Suppressor macrophage treated with lipopolysaccharide for 4 hours (primary cell): Measurements from ENCODE around the gene BAZ1A.
A peak's percentile ranks its signal among the peaks of the same experiment; 100 is the strongest.

Experiments used
- DNase-seq: peaks from one replicate; pipeline ENCODE4 v3.0.0-alpha.2; 2020

Gene BAZ1A

GRCh38 chr14:34875031-34875922 is at the start of gene BAZ1A:
TSS of gene BAZ1A (minus strand) at chr14:34875360. CDS start at chr14:34874604, 756 bp downstream.
- DNase-seq = peak; percentile 95

DNA sequence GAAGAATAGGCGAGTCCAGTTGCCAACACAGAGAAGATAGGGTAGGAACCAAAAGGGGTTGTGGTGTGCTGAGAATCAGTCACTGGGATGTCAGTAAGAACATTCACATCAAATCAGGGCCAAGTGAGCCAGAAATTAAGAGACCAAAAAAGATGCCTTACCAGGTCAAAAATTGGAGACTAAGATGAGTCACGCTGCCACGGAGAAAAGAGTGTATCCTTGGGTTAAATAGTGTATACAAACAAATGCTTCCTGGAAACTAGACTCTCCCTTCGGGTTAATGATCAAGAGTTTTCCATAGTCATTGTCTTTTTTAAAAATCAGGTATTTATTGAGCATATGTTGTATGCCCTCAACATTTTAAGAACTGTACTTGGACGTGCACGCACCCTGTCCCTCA is 45.2 kb upstream of the BAZ1A start:
- DNase-seq = no peak

DNA sequence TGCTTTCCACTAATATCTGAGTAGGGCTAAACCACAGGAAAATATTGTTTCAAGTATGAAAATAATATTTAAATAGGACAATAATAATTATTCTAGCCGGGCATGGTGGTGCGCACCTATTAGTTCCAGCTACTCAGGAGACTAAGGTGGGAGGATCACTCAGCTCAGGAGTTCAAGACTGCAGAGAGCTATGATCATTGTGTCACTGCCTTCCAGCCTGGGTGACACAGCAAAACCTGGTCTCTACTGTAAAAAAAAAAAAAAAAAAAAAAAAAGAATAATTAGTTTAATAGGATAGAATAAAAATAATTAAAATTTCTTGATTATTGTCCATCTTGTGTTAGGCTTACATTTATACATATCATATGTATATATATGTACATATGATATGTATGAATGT is 38.5 kb upstream of the BAZ1A start:
- no peak for DNase-seq

DNA sequence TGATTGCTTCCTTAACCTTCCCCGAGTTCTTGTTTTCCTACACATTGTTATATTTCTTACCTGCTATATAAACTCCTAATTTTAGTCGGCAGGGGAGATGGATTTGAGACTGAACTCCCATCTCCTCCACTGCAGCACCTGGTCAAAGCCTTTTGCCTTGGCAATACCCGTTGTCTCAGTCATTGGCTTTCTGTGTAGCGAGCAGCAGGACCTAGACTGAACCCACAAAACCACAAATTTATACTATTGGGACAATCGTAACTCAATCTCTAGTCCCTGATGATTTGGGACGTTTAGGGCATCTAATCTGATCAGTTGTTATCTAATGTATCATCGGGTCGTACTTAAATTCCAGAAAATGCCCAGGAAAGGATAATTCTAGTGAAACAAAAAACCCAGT is 37.8 kb upstream of the BAZ1A start:
- no peak for DNase-seq

DNA sequence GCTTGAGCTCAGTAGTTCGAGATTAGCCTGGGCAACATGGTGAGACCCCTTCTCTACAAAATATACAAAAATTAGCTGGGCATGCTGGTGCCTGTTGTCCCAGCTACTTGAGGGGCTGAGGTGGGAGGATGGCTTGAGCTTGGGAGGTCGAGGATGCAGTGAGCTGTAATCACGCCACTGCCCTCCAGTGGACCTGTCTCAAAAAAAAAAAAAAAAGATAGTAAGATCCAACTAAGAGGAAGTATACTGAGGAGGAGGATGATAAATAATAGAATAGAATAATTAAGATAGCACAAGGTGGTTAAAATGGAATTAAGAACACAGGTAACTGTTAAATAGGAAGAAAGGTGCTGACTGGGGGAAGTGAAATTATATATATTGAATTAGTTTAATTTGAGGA is 37.0 kb upstream of the BAZ1A start:
- no peak for DNase-seq

GRCh38 chr14:34911209-34912150 is 36.3 kb upstream of the BAZ1A start:
- no peak for DNase-seq

- DNase-seq = no peak
These were observed 31.1 kb upstream of the BAZ1A start for GRCh38 chr14:34906287-34906686.

GRCh38 chr14:34895277-34895676 is 20.1 kb upstream of the BAZ1A start:
- DNase-seq = no peak

GRCh38 chr14:34890937-34891336 is 15.8 kb upstream of the BAZ1A start:
- DNase-seq = no peak

GRCh38 chr14:34888186-34888585 is 13.0 kb upstream of the BAZ1A start:
- no peak for DNase-seq

GRCh38 chr14:34883954-34884353 is 8.8 kb upstream of the BAZ1A start:
- peak; percentile 15 for DNase-seq

DNA sequence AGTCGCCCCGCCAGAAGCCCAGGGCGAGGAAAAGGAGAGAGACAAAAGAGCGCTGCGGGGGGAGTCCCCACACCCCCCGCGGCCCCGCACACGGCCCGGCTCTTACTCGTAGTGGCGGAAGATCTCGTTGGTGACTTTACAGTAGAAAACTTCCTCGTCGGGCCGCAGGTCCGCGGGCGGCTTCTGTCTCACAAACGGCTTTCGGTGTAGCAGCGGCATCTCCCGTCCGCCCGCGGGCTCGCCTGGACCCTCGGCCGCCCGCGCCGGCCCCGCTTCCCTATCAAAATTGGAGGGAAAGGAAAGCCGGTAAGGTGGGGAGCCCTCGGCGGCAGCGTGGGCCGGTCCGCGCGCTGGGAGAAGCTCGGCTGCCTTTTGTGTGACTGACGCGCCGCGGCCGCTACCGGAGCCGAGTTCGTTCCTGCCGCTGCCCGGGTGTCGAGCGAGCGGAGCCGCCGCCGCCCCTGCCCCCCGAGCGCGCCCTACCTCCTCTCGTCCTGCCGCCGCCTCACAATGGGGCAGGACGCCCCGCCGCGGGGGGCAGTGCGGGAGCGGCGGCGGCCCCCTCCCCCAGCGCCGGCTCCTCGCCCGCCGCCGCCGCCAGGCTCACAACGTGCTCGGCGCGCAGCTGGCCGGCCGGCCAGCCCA is 652 bp downstream of the BAZ1A start:
- DNase-seq = peak; percentile 44

GRCh38 chr14:34873589-34874385 is 1.4 kb downstream of the BAZ1A start:
- DNase-seq = peak; percentile 99

- peak; percentile 39 for DNase-seq
These were observed 2.2 kb downstream of the BAZ1A start for GRCh38 chr14:34872822-34873588.

- DNase-seq = no peak
These were observed 8.0 kb downstream of the BAZ1A start for GRCh38 chr14:34867199-34867598.

DNA sequence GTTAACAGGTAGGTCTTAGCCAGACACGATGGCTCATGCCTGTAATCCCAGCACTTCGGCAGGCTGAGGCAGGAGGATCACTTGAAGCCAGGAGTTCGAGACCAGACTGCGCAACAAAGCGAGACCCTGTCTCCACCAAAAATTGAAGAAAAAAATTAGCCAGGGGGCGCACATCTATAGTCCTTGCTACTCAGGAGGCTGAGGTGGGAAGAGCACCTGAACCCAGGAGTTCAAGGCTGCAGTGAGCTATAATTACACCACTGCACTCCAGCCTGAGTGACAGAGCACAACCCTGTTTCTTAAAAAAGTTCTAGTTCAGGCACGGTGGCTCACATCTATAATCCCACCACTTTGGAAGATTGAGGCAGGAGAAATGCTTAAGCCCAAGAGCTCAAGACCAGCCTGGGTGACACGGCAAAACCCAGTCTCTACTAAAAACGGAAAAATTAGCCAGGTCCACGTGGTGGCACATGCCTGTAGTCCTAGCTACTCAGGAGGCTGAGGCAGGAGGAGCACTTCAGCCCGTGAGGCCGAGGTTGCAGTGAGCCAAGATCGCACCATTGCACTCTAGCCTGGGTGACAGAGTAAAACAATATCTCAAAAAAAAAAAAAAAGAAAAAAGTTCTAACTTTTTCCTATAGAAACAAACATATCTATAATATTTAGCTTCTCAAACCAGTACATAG is 9.1 kb downstream of the BAZ1A start:
- DNase-seq = no peak

GRCh38 chr14:34863844-34864243 is 11.3 kb downstream of the BAZ1A start:
- DNase-seq = no peak

DNA sequence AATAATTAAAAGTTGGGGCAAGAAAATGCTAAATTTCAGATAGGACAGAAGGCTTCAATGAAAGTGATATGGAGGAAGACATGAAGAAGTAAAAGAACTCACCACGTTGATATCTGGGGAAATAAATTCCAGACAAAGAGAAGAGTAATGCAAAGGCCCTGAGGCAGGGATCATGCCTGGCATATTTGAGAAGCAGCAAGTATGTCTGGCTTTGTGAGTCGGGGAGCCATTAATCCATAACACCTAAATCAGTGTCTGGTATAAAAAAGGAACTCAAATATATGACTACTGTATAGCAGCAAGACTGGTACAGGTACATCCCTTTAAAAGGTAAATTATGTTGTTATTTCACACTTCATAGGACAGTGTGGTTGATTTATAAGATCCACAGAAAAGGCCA is 16.4 kb downstream of the BAZ1A start:
- DNase-seq = no peak

GRCh38 chr14:34857689-34858449 is 17.3 kb downstream of the BAZ1A start:
- no peak for DNase-seq

DNA sequence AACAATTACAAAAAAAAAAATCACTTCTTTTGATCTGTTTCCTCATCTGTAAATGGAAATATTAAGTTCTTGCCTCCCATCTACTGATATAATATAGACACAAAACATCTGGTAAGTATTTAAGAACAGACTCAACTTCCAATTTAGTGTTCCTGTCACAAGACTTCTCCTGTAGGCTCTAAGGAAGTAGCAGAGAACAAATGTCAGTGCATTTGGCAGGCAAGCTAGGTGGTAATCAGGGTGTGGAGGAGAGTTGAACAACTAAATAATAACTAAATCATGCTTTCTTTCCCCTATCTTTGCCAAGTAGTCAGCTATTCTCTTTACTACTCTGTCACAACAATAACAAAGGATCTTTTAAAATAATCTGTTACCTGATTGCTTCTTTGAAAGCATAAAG is 22.1 kb downstream of the BAZ1A start:
- DNase-seq = no peak
